GM19455 (cell line): Measurements from ENCODE around the gene PPL.

Experiments used
- ATAC-seq: cut with Tn5 transposase; IDR thresholded peaks from one replicate; pipeline ENCODE4 v1.9.1; 2021; ENCODE audit not compliant: unreplicated experiment

The PPL gene

GRCh38 chr16:4891097-4891885 is 45.7 kb downstream of the PPL start:
- no peak for ATAC-seq

GRCh38 chr16:4890686-4891085 is 46.3 kb downstream of the PPL start:
- ATAC-seq, result no peak

GRCh38 chr16:4890026-4890425 is 46.9 kb downstream of the PPL start:
- ATAC-seq, result no peak

- no peak for ATAC-seq
Measured at GRCh38 chr16:4888428-4889135, 48.4 kb downstream of the PPL start.

- ATAC-seq, result no peak
Measured at GRCh38 chr16:4886151-4886550, 50.8 kb downstream of the PPL start.

GRCh38 chr16:4884972-4885874 is 51.7 kb downstream of the PPL start:
- no peak for ATAC-seq

- no peak for ATAC-seq
Measured at GRCh38 chr16:4884209-4884608, 52.7 kb downstream of the PPL start.

GRCh38 chr16:4883501-4883900 is 53.4 kb downstream of the PPL start:
- no peak for ATAC-seq

GRCh38 chr16:4882633-4883285 is 54.2 kb downstream of the PPL start:
- no peak for ATAC-seq

- no peak for ATAC-seq
Measured at GRCh38 chr16:4882000-4882632, 54.8 kb downstream of the PPL start.

GRCh38 chr16:4880006-4880580 is 56.9 kb downstream of the PPL start:
- no peak for ATAC-seq

- ATAC-seq, result no peak
Measured at GRCh38 chr16:4879049-4879448, 57.9 kb downstream of the PPL start.

GRCh38 chr16:4877380-4877685 is 59.6 kb downstream of the PPL start:
- ATAC-seq, result no peak

- no peak for ATAC-seq
Measured at GRCh38 chr16:4876646-4877379, 60.1 kb downstream of the PPL start.

- no peak for ATAC-seq
Measured at GRCh38 chr16:4874666-4875065, 62.3 kb downstream of the PPL start.

- ATAC-seq, result no peak
Measured at GRCh38 chr16:4873091-4873490, 63.9 kb downstream of the PPL start.

- no peak for ATAC-seq
Measured at GRCh38 chr16:4871071-4871470, 65.9 kb downstream of the PPL start.

GRCh38 chr16:4870138-4870671 is 66.7 kb downstream of the PPL start:
- no peak for ATAC-seq

GRCh38 chr16:4869147-4869805 is 67.7 kb downstream of the PPL start:
- no peak for ATAC-seq
